HUES6 (cell line): Measurements from ENCODE around the gene CCL25.
A peak's percentile ranks its signal among the peaks of the same experiment; 100 is the strongest.
"Not testable (repeated sequence)": the region's sequence is repeated elsewhere in the genome, so short reads cannot be mapped to it uniquely, and the experiment has no call there.

Experiments used
- H3K27ac ChIP-seq: 2 replicates; pipeline ENCODE4 v1.7.0; 2013; ENCODE audit warnings: low read depth, mild to moderate bottlenecking, low read length, inconsistent platforms
- H3K27me3 ChIP-seq: 2 replicates; pipeline ENCODE4 v1.6.1; 2013; ENCODE audit warnings: low read length; ENCODE audit not compliant: control insufficient read depth, insufficient read depth
- H3K36me3 ChIP-seq: 2 replicates; pipeline ENCODE4 v1.6.1; 2013; ENCODE audit warnings: low read length; ENCODE audit not compliant: control insufficient read depth, insufficient read depth
- H3K4me1 ChIP-seq: 2 replicates; pipeline ENCODE4 v1.6.1; 2013; ENCODE audit warnings: low read length; ENCODE audit not compliant: control insufficient read depth, insufficient read depth
- H3K4me3 ChIP-seq: 2 replicates; pipeline ENCODE4 v1.5.1; 2013; ENCODE audit warnings: low read depth, low read length
- H3K9ac ChIP-seq: one replicate; pipeline ENCODE4 v1.6.1; 2013; ENCODE audit warnings: mild to moderate bottlenecking, low read length
- H3K9me3 ChIP-seq: 2 replicates; pipeline ENCODE4 v1.6.1; 2013; ENCODE audit warnings: low read depth, low read length; ENCODE audit not compliant: control insufficient read depth, insufficient read depth

CCL25 gene, protein sequence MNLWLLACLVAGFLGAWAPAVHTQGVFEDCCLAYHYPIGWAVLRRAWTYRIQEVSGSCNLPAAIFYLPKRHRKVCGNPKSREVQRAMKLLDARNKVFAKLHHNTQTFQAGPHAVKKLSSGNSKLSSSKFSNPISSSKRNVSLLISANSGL

DNA sequence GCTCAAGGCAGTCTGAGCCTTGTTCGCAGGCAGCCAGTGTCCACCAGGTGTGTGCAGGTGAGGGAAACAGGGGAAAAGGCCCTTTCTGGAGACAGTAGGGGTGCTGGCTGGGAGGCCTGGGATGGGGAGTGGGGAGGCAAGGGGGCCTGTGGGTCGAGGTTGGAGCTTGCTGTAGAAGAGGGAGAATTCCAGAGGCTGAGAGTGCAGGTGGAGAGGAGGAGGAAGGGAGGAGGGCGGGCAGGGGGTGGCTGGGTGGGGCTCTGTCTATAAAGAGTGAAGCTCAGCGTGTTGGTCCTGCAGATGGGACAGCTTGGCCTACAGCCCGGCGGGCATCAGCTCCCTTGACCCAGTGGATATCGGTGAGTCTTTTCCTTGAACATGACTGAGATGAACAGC is at the start of gene CCL25:
Gene CCL25 (plus strand): TSS at position 297 of the 396 bp plus-strand sequence. CDS start 290 bp downstream, outside the sequence.
- no peaks in the 10 kb centered on the region for H3K36me3 ChIP-seq
- no peaks in the 10 kb centered on the region for H3K9me3 ChIP-seq
- peaks cover 21% of the 10 kb centered on the region for H3K27me3 ChIP-seq
- no peak within 1 kb of the TSS for H3K27ac ChIP-seq
- H3K4me1 ChIP-seq = peaks cover 13% of the 10 kb centered on the region
- peak within 1 kb of the TSS; percentile 11 for H3K9ac ChIP-seq
- H3K4me3 ChIP-seq = no peak within 1 kb of the TSS; the same call in 1 of the 2 replicates

GRCh38 chr19:8004001-8004400 is 48.6 kb upstream of the CCL25 start:
- H3K9ac ChIP-seq = peak overlapping the region; percentile 85
- peaks cover 23% of the 10 kb centered on the region for H3K36me3 ChIP-seq
- no peaks in the 10 kb centered on the region for H3K27me3 ChIP-seq
- H3K4me3 ChIP-seq = peak overlapping the region; percentile 95
- no peak overlapping the region for H3K27ac ChIP-seq
- H3K4me1 ChIP-seq = peaks cover 11% of the 10 kb centered on the region
- no peaks in the 10 kb centered on the region for H3K9me3 ChIP-seq

GRCh38 chr19:8004723-8005513 is 47.6 kb upstream of the CCL25 start:
- Histone ChIP-seq H3K27ac (peak overlapping the region; percentile 85; the same call in 1 of the 2 replicates), H3K27me3 (no peaks in the 10 kb centered on the region), H3K36me3 (peaks cover 22% of the 10 kb centered on the region), H3K9me3 (no peaks in the 10 kb centered on the region), H3K4me3 (peak overlapping the region; percentile 95), H3K9ac (peak overlapping the region; percentile 85), H3K4me1 (peaks cover 11% of the 10 kb centered on the region)

GRCh38 chr19:8005534-8006256 is 46.9 kb upstream of the CCL25 start, which contains the start of gene ELAVL1:
TSS of gene ELAVL1 (minus strand) at chr19:8005641. CDS start at chr19:7991815, 13,826 bp downstream.
- peak within 1 kb of the TSS; percentile 99 for H3K4me3 ChIP-seq
- H3K27ac ChIP-seq = peak within 1 kb of the TSS; percentile 85
- H3K9ac ChIP-seq = peak within 1 kb of the TSS; percentile 91
- peaks cover 11% of the 10 kb centered on the region for H3K4me1 ChIP-seq
- no peaks in the 10 kb centered on the region for H3K9me3 ChIP-seq
- no peaks in the 10 kb centered on the region for H3K27me3 ChIP-seq
- H3K36me3 ChIP-seq = peaks cover 15% of the 10 kb centered on the region; the same call in 1 of the 2 replicates

- no peak overlapping the region for H3K9ac ChIP-seq
- no peaks in the 10 kb centered on the region for H3K9me3 ChIP-seq
- H3K4me3 ChIP-seq = no peak overlapping the region
- H3K27me3 ChIP-seq = no peaks in the 10 kb centered on the region
- no peaks in the 10 kb centered on the region for H3K36me3 ChIP-seq
- H3K27ac ChIP-seq = no peak overlapping the region
- H3K4me1 ChIP-seq = no peaks in the 10 kb centered on the region
Observed at GRCh38 chr19:8017808-8018207, 34.8 kb upstream of the CCL25 start.

- Histone ChIP-seq H3K9ac (no peak overlapping the region), H3K4me3 (no peak overlapping the region), H3K27ac (no peak overlapping the region), H3K4me1 (no peaks in the 10 kb centered on the region), H3K36me3 (no peaks in the 10 kb centered on the region), H3K27me3 (no peaks in the 10 kb centered on the region), H3K9me3 (no peaks in the 10 kb centered on the region)
Observed at GRCh38 chr19:8020681-8021080, 31.9 kb upstream of the CCL25 start.

GRCh38 chr19:8021374-8021773 is 31.2 kb upstream of the CCL25 start:
- no peak overlapping the region for H3K4me3 ChIP-seq
- no peak overlapping the region for H3K27ac ChIP-seq
- H3K9me3 ChIP-seq = no peaks in the 10 kb centered on the region
- H3K9ac ChIP-seq = no peak overlapping the region
- H3K27me3 ChIP-seq = no peaks in the 10 kb centered on the region
- no peaks in the 10 kb centered on the region for H3K4me1 ChIP-seq
- H3K36me3 ChIP-seq = no peaks in the 10 kb centered on the region

DNA sequence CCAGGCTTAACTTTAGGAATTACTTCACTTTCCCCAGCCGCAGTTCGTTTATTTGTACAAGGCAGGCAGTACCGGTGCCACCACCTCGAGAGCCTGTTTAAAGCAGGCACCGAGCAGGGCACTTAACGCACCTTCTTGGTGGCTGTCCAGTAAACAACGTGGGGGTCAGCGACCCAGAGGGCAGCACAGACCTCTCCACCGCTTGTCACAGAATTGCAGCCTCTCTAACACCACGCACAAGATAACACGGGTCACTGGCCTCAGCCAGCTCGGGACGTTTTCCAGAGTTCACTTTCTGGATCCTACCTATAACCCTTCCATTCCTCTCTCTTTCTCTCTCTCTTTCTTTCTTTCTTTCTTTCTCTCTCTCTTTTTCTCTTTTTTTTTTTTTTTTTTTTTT is 30.3 kb upstream of the CCL25 start:
- no peaks in the 10 kb centered on the region for H3K36me3 ChIP-seq
- no peak overlapping the region for H3K9ac ChIP-seq
- H3K9me3 ChIP-seq = no peaks in the 10 kb centered on the region
- no peaks in the 10 kb centered on the region for H3K4me1 ChIP-seq
- no peak overlapping the region for H3K27ac ChIP-seq
- no peak overlapping the region for H3K4me3 ChIP-seq
- H3K27me3 ChIP-seq = no peaks in the 10 kb centered on the region

GRCh38 chr19:8023371-8023770 is 29.2 kb upstream of the CCL25 start:
- Histone ChIP-seq H3K36me3 (no peaks in the 10 kb centered on the region), H3K4me1 (peaks cover 3% of the 10 kb centered on the region; the same call in 1 of the 2 replicates), H3K27me3 (no peaks in the 10 kb centered on the region), H3K27ac (no peak overlapping the region), H3K4me3 (no peak overlapping the region), H3K9ac (no peak overlapping the region), H3K9me3 (no peaks in the 10 kb centered on the region)

DNA sequence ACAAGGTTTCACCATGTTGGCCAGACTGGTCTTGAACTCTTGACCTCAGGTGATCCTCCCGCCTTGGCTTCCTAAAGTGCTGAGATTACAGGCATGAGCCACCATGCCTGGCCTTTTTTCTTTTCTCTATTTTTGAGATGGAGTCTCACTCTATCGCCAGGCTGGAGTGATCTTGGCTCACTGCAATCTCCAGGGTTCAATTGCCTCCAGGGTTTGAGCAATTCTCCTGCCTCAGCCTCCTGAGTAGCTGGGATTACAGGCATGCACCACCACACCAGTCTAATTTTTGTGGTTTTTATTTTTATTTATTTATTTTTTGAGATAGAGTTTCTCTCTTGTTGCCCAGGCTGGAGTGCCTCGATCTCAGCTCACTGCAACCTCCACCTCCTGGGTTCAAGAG is 28.3 kb upstream of the CCL25 start:
- not testable (repeated sequence) for H3K27ac ChIP-seq, H3K9me3 ChIP-seq, H3K36me3 ChIP-seq, H3K9ac ChIP-seq, H3K27me3 ChIP-seq, H3K4me3 ChIP-seq
- H3K4me1 ChIP-seq = peaks cover 11% of the 10 kb centered on the region

- Histone ChIP-seq H3K9ac (no peak overlapping the region), H3K4me1 (peaks cover 15% of the 10 kb centered on the region), H3K9me3 (no peaks in the 10 kb centered on the region), H3K27ac (no peak overlapping the region), H3K36me3 (no peaks in the 10 kb centered on the region), H3K27me3 (no peaks in the 10 kb centered on the region), H3K4me3 (no peak overlapping the region)
Observed at GRCh38 chr19:8025316-8025715, 27.2 kb upstream of the CCL25 start.
